ENCODE data around the gene SH3RF3.

Gene SH3RF3

DNA sequence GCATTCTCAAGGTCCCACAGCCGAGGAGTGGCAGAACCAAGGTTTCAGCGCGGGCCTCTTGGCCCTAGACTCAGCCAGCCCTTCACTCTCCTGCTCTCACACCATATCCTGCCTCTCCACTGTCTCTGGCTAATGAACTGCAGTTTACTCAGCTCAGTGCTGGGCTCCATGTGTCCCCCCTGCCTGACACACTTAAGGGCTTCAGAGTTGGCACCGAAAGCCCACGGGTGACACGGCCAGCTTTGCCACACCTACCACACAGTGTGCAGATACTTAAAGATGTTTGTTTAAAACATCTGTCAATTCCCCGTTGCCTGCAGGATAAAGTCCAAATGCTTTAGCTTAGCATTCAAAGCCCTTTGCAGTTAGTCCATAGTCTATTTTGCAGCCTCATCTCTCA, 243.6 kb downstream of the SH3RF3 start:
- H3K9me3 ChIP-seq (ENCODE audit: control insufficient read depth, low read length) = no peaks in the 10 kb centered on the region
- peaks cover 7% of the 10 kb centered on the region for H3K4me1 ChIP-seq (ENCODE audit: control insufficient read depth, insufficient read depth, low read length, poor library complexity, severe bottlenecking)
- H3K27ac ChIP-seq (ENCODE audit: low read depth, low read length, severe bottlenecking) = no peak overlapping the region
- H3K4me3 ChIP-seq (ENCODE audit: extremely low read depth, insufficient read depth, low read length, poor library complexity, severe bottlenecking) = no peak overlapping the region
- H3K36me3 ChIP-seq (ENCODE audit: control insufficient read depth, insufficient read depth, low read length) = no peaks in the 10 kb centered on the region
- 92 to 96% methylated on average over 5 to 6 of the region's 7 CpGs for WGBS, 2 experiments (ENCODE audit: insufficient coverage in 2 of 2)

DNA sequence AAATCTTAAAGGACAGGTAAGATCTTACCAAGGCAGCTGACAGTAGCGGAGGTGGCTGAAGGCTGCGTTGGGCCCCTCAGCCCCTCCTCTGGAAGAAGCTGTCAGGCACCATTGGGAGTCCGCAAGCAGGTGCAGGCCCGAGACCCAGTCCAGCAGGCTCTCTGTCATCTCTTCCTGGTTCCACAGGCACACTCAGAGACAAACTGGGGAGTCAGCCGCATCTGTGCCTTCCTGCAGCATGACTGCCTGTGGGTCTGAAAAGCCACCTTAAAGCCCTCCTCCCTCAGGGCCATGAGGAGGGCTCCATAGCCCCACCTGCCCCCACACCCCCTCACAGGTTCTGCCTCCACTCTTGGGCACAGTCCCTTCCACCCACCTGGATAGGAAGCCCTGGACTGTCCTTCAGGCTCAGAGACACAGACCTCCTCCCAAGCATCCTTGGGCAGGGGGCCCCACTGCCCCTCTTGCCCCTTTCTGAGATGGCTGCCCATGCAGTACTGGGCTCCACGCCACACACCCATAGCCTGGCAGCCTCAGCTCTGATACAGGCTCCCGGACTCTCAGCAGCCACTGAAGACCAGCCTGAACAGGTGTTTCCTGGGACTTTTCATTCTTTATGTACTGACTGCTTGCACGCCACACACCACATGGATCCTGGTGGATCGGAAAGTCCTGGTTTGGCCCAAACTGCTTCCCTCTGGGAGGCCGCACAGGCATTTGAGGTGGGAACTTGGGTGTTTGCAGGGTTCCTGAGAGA, 245.0 kb downstream of the SH3RF3 start:
- H3K4me3 ChIP-seq (ENCODE audit: extremely low read depth, insufficient read depth, low read length, poor library complexity, severe bottlenecking) = no peak overlapping the region
- no peaks in the 10 kb centered on the region for H3K9me3 ChIP-seq (ENCODE audit: control insufficient read depth, low read length)
- H3K4me1 ChIP-seq (ENCODE audit: control insufficient read depth, insufficient read depth, low read length, poor library complexity, severe bottlenecking) = peaks cover 7% of the 10 kb centered on the region
- no peak overlapping the region for H3K27ac ChIP-seq (ENCODE audit: low read depth, low read length, severe bottlenecking)
- WGBS, 2 experiments (ENCODE audit: insufficient coverage in 2 of 2) = 84 to 96% methylated on average over 9 to 10 of the region's 10 CpGs
- no peaks in the 10 kb centered on the region for H3K36me3 ChIP-seq (ENCODE audit: control insufficient read depth, insufficient read depth, low read length)

DNA sequence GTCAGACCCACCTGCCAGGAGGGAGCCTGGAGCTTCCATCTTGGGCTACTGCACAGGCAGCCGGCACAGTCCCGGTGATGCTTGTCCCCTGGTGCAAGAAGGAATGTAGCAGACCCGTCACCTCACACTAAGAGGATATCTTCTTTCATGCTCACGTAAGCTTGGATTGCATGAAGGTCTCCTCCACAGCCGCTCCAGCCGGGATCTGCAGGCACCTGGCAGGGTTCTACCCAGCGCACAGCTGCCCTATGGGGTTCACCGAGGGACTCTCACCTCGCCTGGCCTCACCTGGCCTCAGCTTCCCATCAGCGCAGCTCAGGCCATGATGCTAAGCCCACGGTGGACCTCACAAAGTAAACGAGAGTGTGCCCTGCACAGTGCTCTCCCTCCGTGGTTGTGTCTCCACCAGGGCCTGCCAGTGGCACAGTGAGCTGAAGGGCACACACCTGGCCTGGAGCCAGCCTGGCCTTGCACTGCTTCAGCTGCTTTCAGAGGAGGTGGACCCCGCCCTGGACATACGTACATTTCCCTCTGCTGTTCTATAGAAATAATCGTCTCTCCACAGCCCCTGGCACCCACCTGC, 245.6 kb downstream of the SH3RF3 start:
- 87 to 97% methylated on average over 15 to 16 of the region's 16 CpGs for WGBS, 2 experiments (ENCODE audit: insufficient coverage in 2 of 2)
- no peak overlapping the region for H3K4me3 ChIP-seq (ENCODE audit: extremely low read depth, insufficient read depth, low read length, poor library complexity, severe bottlenecking)
- H3K36me3 ChIP-seq (ENCODE audit: control insufficient read depth, insufficient read depth, low read length) = no peaks in the 10 kb centered on the region
- H3K27ac ChIP-seq (ENCODE audit: low read depth, low read length, severe bottlenecking) = no peak overlapping the region
- peaks cover 7% of the 10 kb centered on the region for H3K4me1 ChIP-seq (ENCODE audit: control insufficient read depth, insufficient read depth, low read length, poor library complexity, severe bottlenecking)
- H3K9me3 ChIP-seq (ENCODE audit: control insufficient read depth, low read length) = no peaks in the 10 kb centered on the region

DNA sequence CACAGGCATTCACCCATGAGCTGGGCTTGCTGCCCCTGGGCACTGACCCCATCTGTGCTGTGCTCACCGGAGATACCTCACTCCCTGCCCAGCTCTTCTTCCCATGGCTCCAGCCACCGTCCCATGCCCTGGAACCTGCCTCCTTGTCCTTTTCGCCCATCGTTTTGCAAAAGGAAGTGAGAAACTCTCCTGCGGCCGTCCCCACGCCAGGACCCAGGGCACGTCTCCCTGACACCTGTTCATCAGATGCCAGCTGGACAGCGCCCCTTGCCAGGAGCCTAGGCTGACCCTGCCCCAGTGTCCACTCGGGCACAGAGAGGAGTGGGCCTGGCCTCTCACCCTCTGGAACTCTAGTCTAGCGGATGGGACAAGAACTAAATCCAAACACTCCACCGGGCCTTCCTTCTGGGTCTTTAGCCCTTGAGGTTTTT, 246.1 kb downstream of the SH3RF3 start:
- WGBS, 2 experiments (ENCODE audit: insufficient coverage in 2 of 2) = 88 to 99% methylated on average over 8 to 10 of the region's 12 CpGs
- no peak overlapping the region for H3K27ac ChIP-seq (ENCODE audit: low read depth, low read length, severe bottlenecking)
- H3K36me3 ChIP-seq (ENCODE audit: control insufficient read depth, insufficient read depth, low read length) = no peaks in the 10 kb centered on the region
- no peak overlapping the region for H3K4me3 ChIP-seq (ENCODE audit: extremely low read depth, insufficient read depth, low read length, poor library complexity, severe bottlenecking)
- peaks cover 7% of the 10 kb centered on the region for H3K4me1 ChIP-seq (ENCODE audit: control insufficient read depth, insufficient read depth, low read length, poor library complexity, severe bottlenecking)
- no peaks in the 10 kb centered on the region for H3K9me3 ChIP-seq (ENCODE audit: control insufficient read depth, low read length)

DNA sequence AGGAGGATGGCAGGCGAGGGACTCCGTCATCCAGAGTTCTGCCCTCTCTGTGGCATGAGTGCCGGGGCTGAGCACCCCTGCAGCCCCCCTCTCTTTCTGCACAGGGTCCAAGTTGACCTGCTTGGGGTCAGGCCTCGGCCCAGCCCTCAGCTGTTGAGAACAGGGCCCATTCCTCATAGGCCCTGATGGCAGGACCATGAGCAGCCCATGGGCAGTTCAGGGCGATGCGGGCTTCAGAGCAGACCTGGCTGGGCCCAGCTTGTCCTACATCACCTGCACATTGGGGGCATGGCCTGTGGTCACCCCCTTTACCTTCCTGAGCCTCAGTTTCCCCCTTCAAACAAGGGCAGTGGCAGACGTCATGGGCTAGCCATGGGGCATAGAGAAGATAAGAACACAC, 246.7 kb downstream of the SH3RF3 start:
- no peak overlapping the region for H3K4me3 ChIP-seq (ENCODE audit: extremely low read depth, insufficient read depth, low read length, poor library complexity, severe bottlenecking)
- H3K27ac ChIP-seq (ENCODE audit: low read depth, low read length, severe bottlenecking) = no peak overlapping the region
- H3K9me3 ChIP-seq (ENCODE audit: control insufficient read depth, low read length) = no peaks in the 10 kb centered on the region
- H3K36me3 ChIP-seq (ENCODE audit: control insufficient read depth, insufficient read depth, low read length) = no peaks in the 10 kb centered on the region
- 90 to 100% methylated on average over 1 to 7 of the region's 7 CpGs for WGBS, 2 experiments (ENCODE audit: insufficient coverage in 2 of 2)
- H3K4me1 ChIP-seq (ENCODE audit: control insufficient read depth, insufficient read depth, low read length, poor library complexity, severe bottlenecking) = peaks cover 7% of the 10 kb centered on the region

DNA sequence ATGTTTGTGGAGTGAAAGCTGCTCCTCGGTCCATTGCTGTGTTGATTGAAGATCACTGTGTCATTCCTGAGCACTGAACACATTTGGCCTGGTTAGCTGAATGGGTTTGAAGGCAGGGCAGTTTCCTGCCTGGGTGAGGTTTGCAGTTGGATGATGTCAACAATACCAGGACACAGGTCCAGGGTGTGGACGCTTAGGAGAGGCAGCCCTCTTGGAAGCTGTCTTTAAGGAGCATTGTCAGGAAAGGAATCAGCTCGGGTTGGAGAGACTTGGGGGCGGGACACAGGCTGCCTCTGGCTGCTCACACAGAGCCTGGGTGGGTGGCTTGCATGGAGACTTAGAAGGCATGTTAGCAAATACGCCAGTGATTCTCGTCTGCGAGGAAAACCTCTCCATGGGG, 247.1 kb downstream of the SH3RF3 start:
- 90 to 91% methylated on average over 7 of the region's 7 CpGs for WGBS, 2 experiments (ENCODE audit: insufficient coverage in 2 of 2)
- Histone ChIP-seq H3K36me3 (ENCODE audit: control insufficient read depth, insufficient read depth, low read length) (no peaks in the 10 kb centered on the region), H3K4me3 (ENCODE audit: extremely low read depth, insufficient read depth, low read length, poor library complexity, severe bottlenecking) (no peak overlapping the region)

DNA sequence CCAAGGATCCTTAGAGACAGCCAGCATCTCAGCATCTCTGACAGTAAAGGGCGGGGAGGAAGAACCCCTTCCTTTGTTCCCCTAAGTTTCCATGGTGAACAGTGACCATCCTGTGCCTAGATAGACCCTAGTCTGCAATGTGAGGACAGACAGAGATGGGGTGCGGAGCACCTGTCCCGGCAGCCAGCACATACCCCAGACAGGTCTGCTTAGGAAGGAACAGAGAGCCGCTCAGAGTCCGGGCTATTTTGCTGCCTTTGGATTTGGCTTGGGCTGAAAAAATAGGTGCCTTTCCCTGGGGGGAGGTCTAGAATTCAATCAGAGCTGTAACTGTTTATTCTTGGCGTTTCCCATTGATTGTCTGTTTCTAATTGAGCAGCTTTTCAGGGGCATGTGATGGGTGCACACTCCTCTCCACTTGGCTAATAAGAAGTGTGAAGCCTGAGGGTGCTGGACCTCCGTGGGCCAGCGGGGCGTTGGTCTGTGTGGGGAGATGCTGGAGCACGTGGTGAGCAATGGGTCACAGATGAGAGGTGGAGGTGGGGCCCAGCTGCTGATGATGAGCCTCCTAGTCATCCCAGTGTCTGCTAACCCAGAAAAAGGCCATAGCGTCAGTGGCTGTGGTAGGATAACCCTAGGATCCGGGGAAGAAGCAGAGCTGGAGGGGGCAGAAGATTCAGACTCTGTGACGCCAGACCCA, 247.9 kb downstream of the SH3RF3 start:
- no peak overlapping the region for H3K27ac ChIP-seq (ENCODE audit: low read depth, low read length, severe bottlenecking)
- WGBS, 2 experiments (ENCODE audit: insufficient coverage in 2 of 2) = 89 to 90% methylated on average over 13 of the region's 13 CpGs

More for the DNA sequence above, 247.1 kb downstream of the SH3RF3 start:
- Histone ChIP-seq H3K9me3 (ENCODE audit: control insufficient read depth, low read length) (no peaks in the 10 kb centered on the region), H3K4me1 (ENCODE audit: control insufficient read depth, insufficient read depth, low read length, poor library complexity, severe bottlenecking) (peaks cover 7% of the 10 kb centered on the region), H3K27ac (ENCODE audit: low read depth, low read length, severe bottlenecking) (no peak overlapping the region)

DNA sequence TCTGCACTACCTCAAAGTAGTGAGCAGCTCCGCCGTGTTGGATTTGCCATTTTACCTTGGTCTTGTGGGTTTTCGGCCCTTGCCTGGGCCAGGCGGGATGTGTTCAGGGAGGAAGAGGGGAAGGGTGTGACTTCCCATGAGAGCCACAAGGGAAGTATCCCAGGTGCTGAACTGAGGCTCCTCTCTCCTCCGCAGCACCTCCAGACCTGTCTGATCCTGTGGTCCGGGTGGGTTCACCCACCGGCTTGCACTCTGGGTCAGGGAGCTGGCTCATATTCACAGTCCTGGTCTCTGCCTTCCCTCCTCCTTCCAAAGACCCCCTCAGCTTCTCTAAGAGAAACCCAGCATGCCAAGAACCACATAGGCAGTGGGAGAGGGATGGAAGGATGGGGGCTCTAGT, 249.0 kb downstream of the SH3RF3 start:
- no peaks in the 10 kb centered on the region for H3K9me3 ChIP-seq (ENCODE audit: control insufficient read depth, low read length)
- H3K27ac ChIP-seq (ENCODE audit: low read depth, low read length, severe bottlenecking) = no peak overlapping the region
- no peaks in the 10 kb centered on the region for H3K36me3 ChIP-seq (ENCODE audit: control insufficient read depth, insufficient read depth, low read length)
- 91% methylated on average over 5 to 7 of the region's 7 CpGs for WGBS, 2 experiments (ENCODE audit: insufficient coverage in 2 of 2)
- H3K4me1 ChIP-seq (ENCODE audit: control insufficient read depth, insufficient read depth, low read length, poor library complexity, severe bottlenecking) = peaks cover 7% of the 10 kb centered on the region
- no peak overlapping the region for H3K4me3 ChIP-seq (ENCODE audit: extremely low read depth, insufficient read depth, low read length, poor library complexity, severe bottlenecking)

More for the DNA sequence above, 247.9 kb downstream of the SH3RF3 start:
- Histone ChIP-seq H3K4me3 (ENCODE audit: extremely low read depth, insufficient read depth, low read length, poor library complexity, severe bottlenecking) (no peak overlapping the region), H3K4me1 (ENCODE audit: control insufficient read depth, insufficient read depth, low read length, poor library complexity, severe bottlenecking) (peaks cover 7% of the 10 kb centered on the region), H3K36me3 (ENCODE audit: control insufficient read depth, insufficient read depth, low read length) (no peaks in the 10 kb centered on the region), H3K9me3 (ENCODE audit: control insufficient read depth, low read length) (no peaks in the 10 kb centered on the region)

DNA sequence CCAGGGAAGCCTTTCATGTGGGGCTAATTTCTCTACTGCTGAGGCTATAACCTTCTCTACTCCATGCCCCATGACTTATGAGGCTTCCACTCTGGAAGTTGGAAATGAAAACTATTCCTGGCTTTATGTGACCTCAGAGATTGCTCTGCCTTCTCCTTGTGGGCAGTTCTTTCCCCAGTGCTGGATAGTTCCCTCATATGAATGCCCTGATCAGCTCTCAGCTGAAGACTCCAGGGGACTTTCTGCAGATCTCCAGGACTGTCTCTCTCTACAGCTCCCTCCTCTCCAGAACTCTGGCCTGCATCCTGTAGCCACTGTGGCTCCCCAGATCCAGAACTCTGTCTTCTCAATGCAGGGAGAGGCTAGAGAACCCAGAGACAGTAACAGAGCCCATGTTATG, 249.7 kb downstream of the SH3RF3 start:
- Histone ChIP-seq H3K4me3 (ENCODE audit: extremely low read depth, insufficient read depth, low read length, poor library complexity, severe bottlenecking) (no peak overlapping the region), H3K9me3 (ENCODE audit: control insufficient read depth, low read length) (no peaks in the 10 kb centered on the region), H3K4me1 (ENCODE audit: control insufficient read depth, insufficient read depth, low read length, poor library complexity, severe bottlenecking) (peaks cover 7% of the 10 kb centered on the region), H3K36me3 (ENCODE audit: control insufficient read depth, insufficient read depth, low read length) (no peaks in the 10 kb centered on the region), H3K27ac (ENCODE audit: low read depth, low read length, severe bottlenecking) (no peak overlapping the region)

DNA sequence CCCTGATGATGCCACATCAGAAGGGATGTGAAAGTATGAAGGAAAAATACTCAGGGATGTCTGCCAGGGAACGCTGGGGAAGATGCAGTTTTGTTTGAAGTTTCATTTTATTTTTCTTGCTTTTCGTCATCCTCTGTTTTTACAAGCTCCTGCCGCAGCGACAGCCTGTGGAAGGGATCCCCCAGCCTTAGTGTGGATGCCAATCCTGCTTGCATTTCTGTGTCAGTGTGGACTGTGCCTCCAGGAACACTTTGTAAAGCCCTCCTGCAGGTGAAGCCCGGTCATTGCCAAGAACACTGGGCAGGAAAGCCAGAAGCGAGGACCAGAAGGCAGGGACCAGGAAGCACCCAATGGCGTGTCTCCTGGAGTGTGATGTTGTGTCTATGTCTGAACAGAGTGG, 250.5 kb downstream of the SH3RF3 start:
- H3K27ac ChIP-seq (ENCODE audit: low read depth, low read length, severe bottlenecking) = no peak overlapping the region
- 92 to 96% methylated on average over 4 to 6 of the region's 7 CpGs for WGBS, 2 experiments (ENCODE audit: insufficient coverage in 2 of 2)
- H3K36me3 ChIP-seq (ENCODE audit: control insufficient read depth, insufficient read depth, low read length) = no peaks in the 10 kb centered on the region
- no peak overlapping the region for H3K4me3 ChIP-seq (ENCODE audit: extremely low read depth, insufficient read depth, low read length, poor library complexity, severe bottlenecking)
- H3K4me1 ChIP-seq (ENCODE audit: control insufficient read depth, insufficient read depth, low read length, poor library complexity, severe bottlenecking) = peaks cover 7% of the 10 kb centered on the region
- H3K9me3 ChIP-seq (ENCODE audit: control insufficient read depth, low read length) = no peaks in the 10 kb centered on the region
